Activated CD8-positive, alpha-beta T cell treated with anti-CD3 and anti-CD28 coated beads for 36 hours (primary cell): ENCODE results near the gene FSD2. TPM values are rescaled to one million over a fixed set of nuclear protein-coding genes. Genes with fewer than 3 reads are reported as not detected.

Experiments
- ATAC-seq: fragments of 200-7000 bp; cut with Tn5 transposase; one replicate; pipeline ENCODE4 v1.10.0; 2021; ENCODE audit warnings: mild to moderate bottlenecking, moderate library complexity
- CTCF ChIA-PET: fragments of 350-600 bp; sonication (Branson Sonifier 250); formaldehyde crosslinking; loops from one replicate; lab custom pipeline; 2021; ENCODE audit warnings: antibody characterized with exemption; lab: Charles Lee
- POLR2A ChIA-PET: fragments of 350-600 bp; sonication (Branson Sonifier 250); formaldehyde crosslinking; loops from one replicate; lab custom pipeline; 2021; ENCODE audit warnings: antibody characterized with exemption; lab: Charles Lee
- DNase-seq: peaks from one replicate; pipeline ENCODE4 v3.0.0-alpha.2; 2020
- H3K27ac Mint-ChIP-seq: one replicate; pipeline ENCODE4 v1.8.0; 2021; ENCODE audit warnings: mild to moderate bottlenecking, mixed read lengths
- H3K27me3 Mint-ChIP-seq: one replicate; pipeline ENCODE4 v1.8.0; 2021; ENCODE audit warnings: mixed read lengths
- H3K36me3 Mint-ChIP-seq: one replicate; pipeline ENCODE4 v1.8.0; 2021; ENCODE audit warnings: low read depth, mixed read lengths
- H3K4me1 Mint-ChIP-seq: one replicate; pipeline ENCODE4 v1.8.0; 2021; ENCODE audit warnings: low read depth, mixed read lengths
- H3K4me3 Mint-ChIP-seq: one replicate; pipeline ENCODE4 v1.8.0; 2021; ENCODE audit warnings: mild to moderate bottlenecking, moderate library complexity, mixed read lengths
- H3K9me3 Mint-ChIP-seq: one replicate; pipeline ENCODE4 v1.8.0; 2021; ENCODE audit warnings: mixed read lengths
- CTCF ChIP-seq: fragments of 200-600 bp; IDR thresholded peaks from one replicate; pipeline ENCODE4 v1.8.0; 2022; ENCODE audit warnings: antibody characterized with exemption, mild to moderate bottlenecking
- intact Hi-C: fragments of 100-400 bp; cut with micrococcal nuclease; formaldehyde crosslinking; loops from one replicate; pipeline ENCODE4 v1.10.0; 2022
- total RNA-seq, 2 experiments: library from RNA; stranded (reverse); gene quantifications; one replicate each; pipeline ENCODE4 v1.2.3, GENCODE V29; 2021

The FSD2 gene
- total RNA-seq, 2 experiments from 2014 or later = not detected

- ChIA-PET POLR2A (interaction anchor here (1.5 kb wide), 1 partner anchor 18 kb away, joined by 5 read pairs; no protein-coding TSS in a partner anchor), CTCF (interaction anchor here (0.9 to 1.4 kb wide), 2 partner anchors 10 to 20 kb away, joined by 3 to 4 read pairs; no protein-coding TSS in a partner anchor)
- ATAC-seq (no peak), DNase-seq (no peak)
- Mint-ChIP-seq H3K27me3 (no peaks in the 10 kb centered on the region), H3K27ac (no peak overlapping the region), H3K36me3 (peaks cover 8% of the 10 kb centered on the region), H3K9me3 (no peaks in the 10 kb centered on the region), H3K4me3 (no peak overlapping the region), H3K4me1 (no peaks in the 10 kb centered on the region)
- TF ChIP-seq CTCF = no peak
- intact Hi-C loops = no loop called here
Measured at GRCh38 chr15:82731527-82731926, 74.3 kb downstream of the FSD2 start.

GRCh38 chr15:82730022-82730530, 75.8 kb downstream of the FSD2 start:
- no peaks in the 10 kb centered on the region for H3K9me3 Mint-ChIP-seq
- intact Hi-C loops = no loop called here
- no peak for ATAC-seq
- no peak for TF ChIP-seq CTCF
- peaks cover 6% of the 10 kb centered on the region for H3K36me3 Mint-ChIP-seq
- no peaks in the 10 kb centered on the region for H3K27me3 Mint-ChIP-seq
- H3K27ac Mint-ChIP-seq = no peak overlapping the region
- H3K4me1 Mint-ChIP-seq = no peaks in the 10 kb centered on the region
- ChIA-PET POLR2A (interaction anchor here (1.5 kb wide), 1 partner anchor 17 kb away, joined by 5 read pairs; no protein-coding TSS in a partner anchor), CTCF (no interaction called here)
- no peak overlapping the region for H3K4me3 Mint-ChIP-seq
- no peak for DNase-seq

GRCh38 chr15:82726816-82727215, 79.1 kb downstream of the FSD2 start:
- Mint-ChIP-seq H3K27me3 (peaks cover 2% of the 10 kb centered on the region), H3K36me3 (no peaks in the 10 kb centered on the region), H3K27ac (no peak overlapping the region), H3K4me3 (no peak overlapping the region), H3K4me1 (no peaks in the 10 kb centered on the region), H3K9me3 (no peaks in the 10 kb centered on the region)
- TF ChIP-seq CTCF = no peak
- no peak for DNase-seq
- POLR2A ChIA-PET = no interaction called here
- intact Hi-C loops = no loop called here
- ATAC-seq = no peak
- CTCF ChIA-PET = no interaction called here

- ChIA-PET CTCF (no interaction called here), POLR2A (no interaction called here)
- Mint-ChIP-seq H3K27ac (no peak overlapping the region), H3K27me3 (peaks cover 19% of the 10 kb centered on the region), H3K9me3 (peaks cover 11% of the 10 kb centered on the region), H3K36me3 (no peaks in the 10 kb centered on the region), H3K4me1 (no peaks in the 10 kb centered on the region), H3K4me3 (no peak overlapping the region)
- no peak for TF ChIP-seq CTCF
- intact Hi-C loops = no loop called here
- no peak for DNase-seq
- no peak for ATAC-seq
Measured at GRCh38 chr15:82715003-82715402, 90.9 kb downstream of the FSD2 start.

GRCh38 chr15:82714016-82714415, 91.9 kb downstream of the FSD2 start:
- no peak overlapping the region for H3K4me3 Mint-ChIP-seq
- intact Hi-C loops = no loop called here
- ChIA-PET CTCF (no interaction called here), POLR2A (interaction anchor here (1.8 kb wide), 1 partner anchor 17 kb away, joined by 5 read pairs; no protein-coding TSS in a partner anchor)
- H3K4me1 Mint-ChIP-seq = no peaks in the 10 kb centered on the region
- ATAC-seq (no peak), DNase-seq (no peak)
- H3K27me3 Mint-ChIP-seq = peaks cover 19% of the 10 kb centered on the region
- H3K27ac Mint-ChIP-seq = no peak overlapping the region
- H3K9me3 Mint-ChIP-seq = peaks cover 11% of the 10 kb centered on the region
- no peak for TF ChIP-seq CTCF
- H3K36me3 Mint-ChIP-seq = no peaks in the 10 kb centered on the region
